ENCODE results near the gene PALM.
"Not testable (repeated sequence)": the region's sequence is repeated elsewhere in the genome, so short reads cannot be mapped to it uniquely, and the experiment has no call there.

PALM gene

DNA sequence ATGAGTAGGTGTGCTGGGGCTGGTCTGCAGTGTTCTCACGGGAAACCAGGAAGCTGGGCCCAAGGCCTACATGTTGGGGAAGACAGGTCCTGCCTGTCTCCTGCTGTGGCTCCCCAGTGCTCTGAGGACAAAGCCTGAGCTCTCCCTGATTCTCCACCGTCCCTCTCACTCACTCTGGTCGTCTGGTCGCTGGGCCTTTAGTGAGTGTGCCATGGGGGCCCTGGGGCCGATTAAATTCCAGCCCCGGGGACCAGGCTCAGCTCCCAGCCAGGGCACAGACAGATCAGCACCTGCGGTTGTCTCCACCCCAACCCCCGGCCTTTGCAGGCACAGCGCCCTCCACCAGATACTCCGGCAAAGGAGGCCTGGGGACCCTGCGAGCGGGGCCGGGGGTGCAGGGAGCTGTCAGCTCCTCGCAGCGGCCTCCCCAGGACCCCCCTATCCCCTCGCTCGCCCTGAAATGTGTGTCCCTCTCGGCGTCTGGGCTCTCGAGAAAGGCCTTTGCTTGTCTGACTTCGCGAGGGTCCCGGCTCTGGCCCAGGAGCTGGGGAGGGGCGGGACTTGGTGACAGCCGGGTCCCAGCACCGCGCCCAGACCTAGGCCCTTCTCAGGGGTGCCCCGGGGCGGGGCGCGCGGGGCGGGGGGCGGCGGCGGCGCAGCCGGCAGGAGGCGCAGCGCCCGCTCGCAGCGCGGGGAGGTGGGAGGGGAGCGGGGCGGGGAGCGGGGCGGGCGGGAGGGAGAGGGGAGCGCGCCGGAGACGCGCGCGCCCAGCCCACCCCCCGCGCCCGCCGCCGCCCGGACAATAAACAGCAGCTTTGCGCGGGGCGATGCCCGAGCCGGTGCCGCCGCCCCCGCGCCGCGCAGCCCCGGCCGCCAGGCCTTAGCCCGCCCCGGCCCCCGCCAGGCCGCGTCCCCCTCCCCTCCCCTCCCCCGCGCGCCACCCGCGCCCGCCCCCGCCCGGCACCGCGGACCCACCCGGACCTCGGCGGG lies at the start of gene PALM:
Gene PALM (plus strand): TSS at position 782 of the 990 bp plus-strand sequence. CDS start 212 bp downstream, outside the sequence.
- DNase-seq: peak in 2 of 3 experiments; percentile 62 to 67

GRCh38 chr19:660793-661426 lies 47.8 kb upstream of the PALM start:
- DNase-seq: no peak

- DNase-seq: no peak
Observed at GRCh38 chr19:661427-662196, 47.1 kb upstream of the PALM start.

DNA sequence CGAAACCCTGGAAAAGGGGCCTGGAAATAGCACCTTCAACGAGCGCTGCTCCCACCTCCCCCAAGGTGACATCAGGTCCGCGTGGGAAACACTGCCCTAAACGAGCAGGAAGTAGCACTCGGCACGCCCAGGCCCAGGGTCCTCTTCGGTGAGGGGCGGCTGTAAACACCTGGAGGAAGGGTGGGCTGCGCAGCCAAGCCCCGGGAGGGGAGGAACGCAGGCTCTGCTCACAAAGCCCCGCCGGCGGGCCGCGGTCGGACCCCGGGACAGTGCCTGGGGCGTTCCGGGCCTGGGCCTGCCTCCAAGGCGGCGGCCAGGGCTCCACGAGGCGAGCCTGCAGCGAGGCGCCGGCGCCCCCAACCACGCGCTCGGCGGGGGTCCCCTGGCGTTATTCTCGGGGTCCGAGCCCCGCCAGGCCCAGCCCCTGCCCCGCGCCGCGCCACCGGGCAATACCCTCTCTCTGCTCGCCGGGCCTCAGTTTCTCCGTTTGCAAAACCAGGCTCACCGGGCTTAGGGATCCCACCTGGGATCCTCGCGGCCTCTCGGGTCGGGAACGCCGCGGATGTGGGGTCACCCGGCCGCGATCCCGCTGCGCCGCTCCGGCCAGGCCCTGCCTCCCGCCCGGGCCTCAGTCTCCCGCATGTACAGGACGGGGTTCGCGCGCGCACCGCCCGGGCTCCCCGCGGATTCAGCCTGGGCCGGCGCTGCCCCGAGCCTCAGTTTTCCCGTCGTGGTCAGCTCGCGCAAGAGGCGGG lies 46.4 kb upstream of the PALM start:
- DNase-seq: peak in 2 of 3 experiments; percentile 58 to 65

DNA sequence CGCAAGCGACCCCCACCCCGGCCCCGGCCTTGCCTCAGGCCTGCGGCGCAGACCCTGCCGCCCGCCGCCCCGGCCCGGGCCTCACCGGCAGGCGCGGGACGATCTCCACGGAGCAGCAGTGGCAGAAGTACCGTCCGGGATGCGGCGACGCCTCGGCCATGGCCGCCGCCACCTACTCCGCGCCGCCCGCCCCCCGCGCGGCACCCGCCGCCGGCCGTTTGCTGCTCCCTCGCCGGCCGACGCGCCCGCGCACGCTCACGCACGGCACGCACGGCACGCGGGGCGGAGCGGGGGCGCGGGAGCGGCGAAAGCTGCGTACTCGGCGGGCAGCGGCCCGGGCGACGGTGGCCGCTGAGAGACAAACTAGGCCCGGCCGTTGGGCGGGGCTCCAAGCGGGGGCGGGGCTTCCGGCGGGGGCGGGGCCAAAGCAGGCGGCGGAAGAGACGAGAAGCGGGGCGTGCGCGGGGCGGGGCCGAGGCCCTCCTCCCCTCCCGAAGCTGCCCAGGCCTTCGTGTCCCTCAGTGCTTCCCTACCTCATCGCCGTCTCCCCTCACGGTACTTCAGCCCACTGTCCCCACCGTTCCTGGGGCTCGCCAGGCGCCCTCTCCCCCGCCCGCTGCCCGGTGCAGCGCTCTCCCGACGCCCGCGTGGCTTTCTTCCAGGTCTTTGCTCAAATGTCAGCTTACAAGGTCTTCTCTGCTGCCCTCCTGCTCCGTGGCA lies 45.6 kb upstream of the PALM start, which contains the start of gene RNF126:
Gene RNF126 (minus strand): TSS at position 253 of the 720 bp plus-strand sequence. CDS start 93 bp downstream, at position 160.
- DNase-seq: peak; percentile 96 to 98 (median 96)

- DNase-seq: no peak
Observed at GRCh38 chr19:663682-664117, 45.0 kb upstream of the PALM start.

DNA sequence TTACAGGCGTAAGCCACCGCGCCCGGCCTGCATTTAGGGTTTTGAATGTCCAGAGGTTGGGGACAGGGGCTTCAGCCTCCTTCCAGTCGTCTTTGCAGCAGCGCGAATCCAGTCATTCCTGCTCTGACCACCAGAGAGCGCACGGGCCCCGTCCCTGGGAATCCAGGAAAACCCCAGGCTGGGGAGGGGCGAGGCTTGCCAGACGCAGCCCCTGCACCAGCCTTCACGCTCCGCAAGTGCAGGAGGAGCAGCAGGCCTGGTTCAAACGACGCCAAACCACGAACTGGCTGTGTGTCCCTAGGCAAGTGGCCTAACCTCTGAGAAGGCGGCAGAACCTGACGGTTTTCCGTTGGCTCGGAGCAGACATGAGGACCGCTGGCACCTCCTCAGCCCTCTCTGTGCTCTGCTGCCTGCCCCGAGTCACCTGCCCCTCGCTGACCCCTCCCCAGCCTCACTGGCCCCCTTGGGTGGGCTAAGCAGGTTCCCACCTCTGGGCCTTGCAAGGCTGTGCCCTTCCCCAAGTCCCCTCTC lies 43.8 kb upstream of the PALM start:
- peak; percentile 89 to 95 (median 91) for DNase-seq

GRCh38 chr19:666985-667573 lies 41.7 kb upstream of the PALM start:
- not testable (repeated sequence) for DNase-seq

GRCh38 chr19:668675-669434 lies 39.9 kb upstream of the PALM start:
- not testable (repeated sequence) for DNase-seq

GRCh38 chr19:670609-671075 lies 38.1 kb upstream of the PALM start:
- no peak for DNase-seq

- DNase-seq: no peak
Observed at GRCh38 chr19:674282-675151, 34.2 kb upstream of the PALM start.

DNA sequence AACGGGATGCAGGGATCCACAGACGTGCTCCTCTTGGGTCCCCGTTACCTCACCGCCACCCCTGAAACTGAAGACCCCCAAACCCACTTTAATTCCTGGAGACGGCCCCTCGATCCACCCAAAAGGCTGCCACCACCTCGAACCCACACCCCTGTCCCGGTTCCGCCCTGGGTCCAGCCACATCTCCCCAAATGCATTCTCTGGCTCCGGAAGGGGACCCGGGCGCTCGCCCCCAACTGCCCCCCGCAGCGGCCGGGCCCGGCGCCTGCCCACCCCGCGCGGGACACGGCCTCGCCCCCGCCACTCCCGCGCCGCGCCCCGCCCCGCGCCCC lies 32.8 kb upstream of the PALM start:
- no peak for DNase-seq

DNA sequence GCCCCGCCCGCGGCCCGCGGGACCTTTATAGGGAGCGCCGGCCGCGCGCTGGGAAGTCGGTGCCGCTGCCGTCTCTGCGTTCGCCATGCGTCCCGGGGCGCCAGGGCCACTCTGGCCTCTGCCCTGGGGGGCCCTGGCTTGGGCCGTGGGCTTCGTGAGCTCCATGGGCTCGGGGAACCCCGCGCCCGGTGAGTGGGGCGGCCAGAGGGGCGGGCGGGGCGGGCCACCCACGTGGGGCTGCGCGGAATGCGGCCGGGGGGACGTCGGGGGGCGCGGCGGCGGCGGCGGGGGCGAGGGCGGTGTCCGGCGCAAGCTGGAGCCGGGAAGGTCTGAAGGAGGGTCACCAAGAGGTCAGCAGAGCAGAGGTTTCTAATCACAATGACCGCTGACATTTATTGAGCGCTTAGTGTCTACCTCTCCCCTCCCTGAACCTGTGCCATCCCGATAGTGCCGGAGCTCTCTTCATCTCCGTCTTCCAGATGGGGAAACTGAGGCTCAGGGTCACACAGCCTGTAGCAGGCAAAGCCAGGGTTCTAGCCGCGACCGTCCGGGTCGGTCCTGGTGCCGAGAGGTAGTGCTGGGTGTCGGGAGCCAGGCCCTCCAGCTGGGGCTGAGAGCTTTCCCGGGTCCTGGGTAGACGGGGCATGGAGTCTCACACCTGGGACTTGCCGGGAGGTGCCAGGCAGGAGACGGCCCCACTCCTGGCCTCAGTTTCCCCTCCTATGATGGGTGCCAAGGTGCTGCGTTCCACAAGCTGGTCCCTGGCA lies 32.2 kb upstream of the PALM start, which contains the start of gene FSTL3:
Gene FSTL3 (plus strand): TSS at position 54 of the 767 bp plus-strand sequence. CDS start 32 bp downstream, at position 86.
- no peak for DNase-seq

DNA sequence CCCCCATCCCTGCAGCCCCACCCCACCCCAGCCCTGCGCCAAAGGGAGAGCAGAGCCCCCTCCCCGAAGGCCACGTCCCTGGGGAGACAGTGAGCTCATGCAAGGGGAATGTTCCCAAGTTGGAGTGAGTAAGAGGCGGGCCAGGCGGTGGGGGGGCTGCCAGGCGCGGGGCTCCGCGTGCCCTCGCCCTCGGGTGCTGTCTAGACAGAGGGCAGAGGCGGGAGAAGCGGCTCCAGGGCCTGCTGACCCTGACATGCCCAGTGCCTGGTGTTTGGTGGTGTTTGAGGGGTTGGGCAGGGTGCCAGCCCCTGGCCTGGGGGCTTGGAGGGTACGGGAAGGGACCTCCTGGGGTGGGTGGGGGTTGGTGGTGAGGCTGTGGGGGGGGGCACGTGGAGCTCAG lies 31.5 kb upstream of the PALM start:
- DNase-seq: peak in 1 of 3 experiments; percentile 68

DNA sequence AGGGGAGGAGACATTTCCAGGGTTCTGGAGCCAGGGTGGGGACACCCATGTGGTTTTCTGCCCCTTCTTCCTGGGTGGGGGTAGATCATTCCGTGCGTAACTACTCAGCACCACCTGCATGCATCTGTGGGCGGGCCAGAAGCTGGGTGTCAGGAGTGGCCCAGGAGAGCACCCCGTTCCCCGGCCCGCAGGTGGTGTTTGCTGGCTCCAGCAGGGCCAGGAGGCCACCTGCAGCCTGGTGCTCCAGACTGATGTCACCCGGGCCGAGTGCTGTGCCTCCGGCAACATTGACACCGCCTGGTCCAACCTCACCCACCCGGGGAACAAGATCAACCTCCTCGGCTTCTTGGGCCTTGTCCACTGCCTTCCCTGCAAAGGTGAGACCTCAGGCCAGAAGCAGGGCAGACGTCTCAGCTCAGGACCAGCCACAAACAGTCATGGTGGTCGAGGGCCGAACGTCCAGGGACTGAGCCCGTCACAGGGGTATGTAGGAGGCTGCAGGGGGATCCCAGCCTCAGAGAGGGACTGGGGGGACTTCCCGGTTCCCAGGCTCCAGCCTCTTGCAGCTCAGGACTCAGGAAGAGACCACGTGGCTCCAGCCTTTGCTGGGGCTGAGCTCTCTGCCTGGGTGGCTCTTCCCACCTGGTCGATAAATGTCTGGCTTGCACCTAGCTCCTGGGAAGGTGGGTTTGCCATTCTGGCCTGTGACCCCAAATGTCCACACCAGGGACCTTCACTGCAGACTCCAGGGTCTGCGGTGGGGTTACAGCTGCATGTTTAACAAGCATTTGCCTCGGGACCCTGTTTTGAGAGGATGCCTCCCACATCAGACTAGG lies 30.9 kb upstream of the PALM start:
- peak in 2 of 3 experiments; percentile 54 to 70 for DNase-seq

DNA sequence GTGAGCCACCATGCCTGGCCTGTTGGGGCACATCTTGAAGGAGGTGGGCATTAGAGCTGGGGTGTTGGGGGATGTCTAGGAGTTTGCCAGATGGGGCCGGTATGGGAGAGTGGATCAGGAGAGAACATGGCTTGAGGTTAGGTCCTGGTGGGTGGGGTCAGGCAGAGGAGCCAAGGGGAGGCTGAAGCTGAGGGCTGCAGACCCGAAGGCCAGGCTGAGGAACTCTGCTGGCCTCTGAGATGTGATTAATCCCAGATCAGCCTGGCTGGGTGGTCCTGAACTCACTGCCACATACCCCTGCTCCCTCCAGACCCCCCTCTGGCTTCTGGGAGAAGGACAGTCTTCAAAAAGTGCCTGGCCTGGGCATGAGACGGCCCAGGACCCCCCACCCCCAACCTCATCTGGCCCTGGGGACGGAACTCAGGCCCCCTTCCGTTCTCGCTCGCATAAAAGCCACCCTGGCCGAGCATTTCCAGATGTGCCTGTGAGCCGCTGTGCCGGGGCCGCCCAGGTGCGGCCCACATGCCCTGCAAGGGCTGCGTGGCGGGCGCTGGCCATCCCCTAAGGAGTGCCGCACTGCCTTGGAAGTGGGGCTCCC lies 29.8 kb upstream of the PALM start:
- no peak for DNase-seq

All from NCI-H1417 (cell line).